Measurements from ENCODE around the gene FAM228A. TPM values are rescaled to one million over a fixed set of nuclear protein-coding genes. Genes with fewer than 3 reads are reported as not detected.
"Not testable (repeated sequence)": the region's sequence is repeated elsewhere in the genome, so short reads cannot be mapped to it uniquely, and the experiment has no call there.

The FAM228A gene
- total RNA-seq, 1 donor from 2014 or later: not detected

DNA sequence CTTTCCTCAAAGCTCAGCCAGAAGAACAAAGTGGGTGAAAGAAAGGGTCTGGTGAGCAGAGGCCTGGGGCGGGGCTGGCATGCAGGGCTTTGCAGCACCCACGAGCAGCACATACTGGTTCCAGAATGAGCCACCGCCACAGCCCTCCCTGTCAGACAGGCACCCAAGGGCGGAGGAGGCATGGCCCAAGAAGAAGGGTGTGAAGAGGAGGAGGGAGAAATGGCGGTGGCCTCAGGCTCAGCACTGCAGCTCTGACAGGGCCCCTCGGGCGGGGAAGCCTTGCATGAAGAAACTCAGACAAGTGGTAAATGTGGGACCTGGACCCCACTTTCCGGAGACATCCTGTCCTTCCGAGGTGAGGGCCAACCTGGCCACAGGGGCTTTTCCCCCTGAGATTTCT, 15.7 kb downstream of the FAM228A start:
- no peak for DNase-seq (ENCODE audit: extremely low read depth, low read depth, low spot score)

DNA sequence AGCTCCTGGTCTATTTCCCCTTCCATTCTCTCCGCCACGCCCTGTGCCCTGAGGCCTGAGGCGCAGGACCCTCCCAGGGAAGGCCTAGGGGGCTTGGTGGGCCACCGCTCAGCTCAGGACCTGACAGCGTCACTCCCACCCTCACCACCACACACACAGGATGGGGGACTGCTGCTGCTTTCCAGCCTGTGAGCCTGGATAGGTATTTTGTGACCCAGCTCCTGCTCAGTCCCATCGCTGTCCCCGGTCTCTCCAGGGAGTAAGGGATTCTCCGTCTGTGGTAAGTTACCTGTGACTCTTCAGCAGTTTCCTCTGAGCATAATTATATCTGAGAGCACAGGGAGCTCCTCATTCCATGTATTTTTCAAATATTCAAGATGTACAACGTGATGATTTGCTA, 16.3 kb downstream of the FAM228A start:
- DNase-seq (ENCODE audit: extremely low read depth, low read depth, low spot score): no peak

DNA sequence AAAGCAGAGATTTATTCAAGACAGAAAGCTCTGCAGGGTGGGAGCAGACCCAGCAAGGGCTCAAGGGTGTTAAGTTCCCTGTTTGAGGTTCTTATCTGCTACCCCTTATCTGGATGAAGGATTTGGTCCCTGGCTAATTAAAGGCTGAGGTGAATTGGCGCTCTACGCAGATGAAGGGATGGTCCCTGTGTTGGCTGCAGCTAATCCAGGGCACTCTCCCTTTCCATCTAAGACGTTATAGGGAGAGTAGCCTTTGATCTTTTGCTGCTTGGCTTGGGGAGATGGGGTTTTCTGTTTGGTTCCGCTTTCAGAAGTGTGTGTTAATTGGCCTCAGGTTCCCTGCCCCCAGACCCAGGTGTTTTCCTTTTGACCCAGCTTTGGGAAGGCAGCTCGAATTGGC, 17.0 kb downstream of the FAM228A start:
- DNase-seq (ENCODE audit: extremely low read depth, low read depth, low spot score): no peak

DNA sequence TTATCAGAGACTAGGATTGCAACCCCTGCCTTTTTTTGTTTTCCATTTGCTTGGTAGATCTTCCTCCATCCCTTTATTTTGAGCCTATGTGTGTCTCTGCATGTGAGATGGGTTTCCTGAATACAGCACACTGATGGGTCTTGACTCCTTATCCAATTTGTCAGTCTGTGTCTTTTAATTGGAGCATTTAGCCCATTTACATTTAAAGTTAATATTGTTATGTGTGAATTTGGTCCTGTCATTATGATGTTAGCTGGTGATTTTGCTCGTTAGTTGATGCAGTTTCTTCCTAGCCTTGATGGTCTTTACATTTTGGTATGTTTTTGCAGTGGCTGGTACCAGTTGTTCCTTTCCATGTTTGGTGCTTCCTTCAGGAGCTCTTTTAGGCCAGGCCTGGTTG, 22.4 kb downstream of the FAM228A start:
- DNase-seq (ENCODE audit: extremely low read depth, low read depth, low spot score): not testable (repeated sequence)

DNA sequence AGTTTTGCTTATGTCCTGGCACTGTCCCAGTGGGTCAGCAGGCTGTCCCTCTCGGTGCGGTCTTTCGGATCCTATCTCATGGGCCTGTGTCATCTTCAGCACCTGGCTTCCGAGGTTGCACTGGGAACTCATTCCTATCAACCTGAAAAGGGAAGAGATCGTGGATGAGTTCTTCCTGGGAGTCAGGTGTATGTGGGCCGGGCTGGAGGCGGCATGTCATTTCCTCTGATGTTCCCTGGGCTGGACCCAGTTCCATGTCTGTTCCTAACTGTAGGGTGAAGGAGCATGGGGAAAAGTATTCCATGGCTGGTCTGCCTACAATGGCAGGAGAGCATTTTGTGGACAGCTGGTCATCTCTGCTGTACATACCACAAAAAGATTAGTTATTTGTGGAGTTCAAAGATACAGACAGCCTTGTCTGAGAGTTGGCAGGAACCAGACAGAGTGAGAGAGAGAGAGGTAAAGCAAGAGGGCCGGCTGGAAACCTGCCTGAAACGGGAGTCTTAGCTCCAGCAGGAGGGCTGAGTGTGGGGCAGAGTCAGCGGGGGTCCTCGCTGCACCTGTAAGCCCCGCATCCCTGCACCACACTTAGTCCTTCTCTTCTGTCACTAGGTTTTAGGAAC, 25.2 kb downstream of the FAM228A start:
- DNase-seq (ENCODE audit: extremely low read depth, low read depth, low spot score): no peak

DNA sequence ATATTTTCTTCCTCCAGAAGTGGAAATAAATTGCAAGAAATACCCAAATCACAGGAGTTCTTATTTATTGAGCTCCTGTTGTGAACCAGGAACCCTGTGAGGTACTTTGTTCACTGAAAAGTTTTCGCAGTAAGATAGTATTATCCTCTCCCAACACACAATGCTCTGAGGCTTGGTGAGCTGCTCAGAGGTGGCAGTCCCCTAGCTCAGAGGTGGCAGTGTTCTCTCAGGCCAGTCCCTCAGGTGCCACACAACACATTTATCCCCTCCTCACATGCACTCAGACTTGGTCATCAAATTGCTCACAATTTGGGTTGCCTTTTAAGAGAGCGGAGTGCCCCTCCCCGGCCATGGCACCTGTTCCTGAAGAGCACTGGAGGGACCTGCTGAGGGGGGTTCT, 25.9 kb downstream of the FAM228A start:
- no peak for DNase-seq (ENCODE audit: extremely low read depth, low read depth, low spot score)

DNA sequence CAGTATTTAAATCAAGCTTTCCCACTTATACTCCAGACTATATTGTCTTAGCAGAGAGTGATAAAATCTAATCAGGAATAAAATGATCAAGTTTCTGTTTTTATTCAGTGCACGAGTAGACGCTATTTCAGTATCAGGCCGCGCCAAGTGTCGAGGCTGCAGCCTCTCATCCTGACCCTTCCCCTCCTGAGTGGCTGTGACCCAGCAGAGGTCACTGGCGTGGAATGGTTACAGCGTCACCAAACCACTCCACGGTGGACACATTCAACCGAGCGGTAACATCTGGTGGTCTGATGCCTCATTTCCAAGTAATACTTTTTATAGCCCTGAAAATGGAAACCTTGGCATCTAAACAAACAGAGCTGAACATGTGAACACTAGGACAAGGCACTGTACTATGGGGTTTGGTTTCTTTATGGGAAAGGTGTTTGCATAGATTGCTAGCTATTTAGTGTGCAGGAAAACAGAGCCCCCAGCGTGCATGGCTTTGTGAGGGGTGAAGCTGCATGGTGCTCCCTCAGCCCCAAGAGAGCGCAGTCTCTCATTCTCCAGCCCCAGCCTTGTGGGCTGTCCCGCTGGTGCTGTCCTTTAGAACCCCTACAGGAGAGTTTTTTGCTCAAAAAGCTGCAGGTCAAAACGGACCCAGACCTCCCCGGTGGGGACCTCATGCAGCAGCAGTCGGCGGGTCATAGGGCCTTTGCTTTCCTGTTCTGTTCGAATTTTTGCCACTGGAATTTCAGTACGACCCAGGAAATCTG, 28.4 kb downstream of the FAM228A start:
- DNase-seq (ENCODE audit: extremely low read depth, low read depth, low spot score): no peak

DNA sequence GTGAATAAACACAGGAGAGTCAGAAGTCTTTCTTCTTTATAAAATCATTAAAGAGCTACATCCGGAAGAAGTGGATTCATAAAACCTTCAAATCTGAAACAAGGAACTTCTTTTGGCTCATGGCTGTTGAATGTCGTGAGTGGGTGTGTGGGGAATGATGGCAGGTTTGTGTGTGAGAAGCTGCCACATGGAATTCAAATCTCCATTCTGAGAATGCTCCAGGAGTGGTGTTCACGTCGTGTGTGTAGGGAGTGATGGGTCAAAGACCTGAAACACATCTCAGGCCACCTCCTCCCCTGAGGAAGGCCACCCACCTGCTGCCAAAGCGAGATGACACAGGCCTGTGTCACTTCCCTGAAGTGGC, 28.9 kb downstream of the FAM228A start:
- no peak for DNase-seq (ENCODE audit: extremely low read depth, low read depth, low spot score)

DNA sequence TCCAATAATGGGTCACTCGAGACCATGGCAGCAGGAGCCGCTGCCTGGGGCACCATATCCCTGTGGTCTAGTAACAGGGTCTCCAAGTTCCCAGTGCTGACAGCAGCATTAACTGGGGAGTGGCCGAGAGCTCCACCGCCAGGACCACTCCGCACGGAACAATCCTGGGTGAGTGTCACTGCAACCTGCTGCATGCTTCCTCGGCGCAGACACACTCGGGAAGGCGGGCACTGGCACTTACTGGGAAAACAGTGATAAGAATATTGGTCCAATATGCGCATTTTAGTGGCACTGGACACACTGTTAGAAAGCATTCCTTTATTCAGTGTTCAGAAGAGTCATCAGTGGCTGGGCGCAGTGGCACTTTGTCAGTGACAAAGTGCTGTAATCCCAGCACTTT, 29.7 kb downstream of the FAM228A start:
- DNase-seq (ENCODE audit: extremely low read depth, low read depth, low spot score): no peak

DNA sequence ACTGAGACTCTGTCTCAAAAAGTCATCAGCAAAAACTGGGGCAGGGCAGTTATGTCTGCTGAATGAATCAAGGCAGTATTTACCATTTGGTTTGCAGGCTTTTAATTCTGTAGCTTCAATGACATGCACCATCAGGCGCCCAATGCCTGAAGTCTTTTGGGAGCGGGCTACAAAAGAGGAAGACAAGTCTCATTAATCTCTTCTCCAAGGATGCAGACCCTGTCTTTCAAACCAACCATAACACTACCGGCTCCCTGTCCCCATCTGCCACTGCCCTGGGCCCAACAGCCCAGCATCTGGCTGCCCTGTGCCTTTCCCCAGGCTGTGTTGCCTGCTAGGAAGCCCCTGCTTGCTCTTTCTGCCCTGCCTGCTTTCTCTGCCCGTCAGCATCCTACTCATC, 30.3 kb downstream of the FAM228A start:
- DNase-seq (ENCODE audit: extremely low read depth, low read depth, low spot score): no peak

DNA sequence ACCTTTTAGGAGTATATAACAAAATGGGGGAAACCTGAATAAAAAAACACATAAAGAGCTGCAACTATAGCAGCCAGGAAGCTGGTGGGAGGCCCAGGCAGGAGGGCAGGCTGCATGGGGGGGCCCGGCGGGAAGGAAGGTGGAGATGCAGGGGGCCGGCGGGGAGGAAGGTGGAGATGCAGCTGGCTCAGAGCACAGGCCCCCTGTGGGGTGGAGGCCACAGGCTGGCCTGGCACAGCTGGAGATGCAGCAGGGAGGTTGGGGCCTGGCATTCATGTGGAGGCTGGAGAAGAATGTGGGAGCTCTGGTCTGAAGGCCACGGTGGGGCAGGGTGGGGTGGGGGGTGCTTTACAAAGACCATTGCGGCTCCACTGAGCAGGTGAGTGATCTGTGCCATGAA, 31.4 kb downstream of the FAM228A start:
- no peak for DNase-seq (ENCODE audit: extremely low read depth, low read depth, low spot score)

DNA sequence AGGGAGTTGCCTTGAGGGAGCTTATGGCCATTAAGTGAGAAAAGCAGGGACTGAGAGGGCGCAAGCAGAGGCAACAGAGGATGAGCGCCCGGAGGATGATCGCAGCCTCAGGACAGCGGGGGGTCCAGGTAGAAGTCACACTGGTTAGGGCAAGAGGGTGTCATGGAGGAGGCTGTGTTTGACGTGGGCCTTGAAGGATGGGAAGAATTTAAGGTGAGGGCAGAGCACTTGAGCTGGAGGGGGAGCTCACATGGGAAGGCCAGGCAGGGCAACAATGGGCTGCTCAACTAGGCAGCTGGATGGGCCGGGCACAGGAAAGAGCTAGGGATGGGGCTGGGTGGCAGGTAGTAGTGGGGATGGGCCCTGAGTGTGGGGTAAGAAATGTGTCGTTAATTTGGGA, 31.9 kb downstream of the FAM228A start:
- no peak for DNase-seq (ENCODE audit: extremely low read depth, low read depth, low spot score)

DNA sequence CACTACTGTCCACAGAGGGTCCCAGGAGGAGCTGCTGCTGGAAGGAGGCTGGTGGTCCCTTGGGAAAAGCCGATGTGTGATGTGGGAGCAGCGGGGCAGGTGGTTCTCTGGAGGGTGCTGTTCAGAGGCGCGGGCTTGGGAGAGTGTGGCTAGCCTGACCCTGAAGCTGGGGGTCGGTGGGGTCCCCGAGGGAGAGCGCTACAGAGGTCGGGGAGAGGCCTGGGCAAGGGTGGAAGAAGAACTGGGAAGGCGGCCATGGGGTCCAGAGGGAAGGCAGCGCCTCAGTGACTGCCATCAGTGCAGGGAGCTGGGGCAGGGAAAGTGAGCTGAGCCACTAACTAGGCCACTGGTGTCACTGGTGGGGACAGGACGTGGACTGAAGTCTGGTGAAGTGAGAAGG, 32.5 kb downstream of the FAM228A start:
- no peak for DNase-seq (ENCODE audit: extremely low read depth, low read depth, low spot score)

DNA sequence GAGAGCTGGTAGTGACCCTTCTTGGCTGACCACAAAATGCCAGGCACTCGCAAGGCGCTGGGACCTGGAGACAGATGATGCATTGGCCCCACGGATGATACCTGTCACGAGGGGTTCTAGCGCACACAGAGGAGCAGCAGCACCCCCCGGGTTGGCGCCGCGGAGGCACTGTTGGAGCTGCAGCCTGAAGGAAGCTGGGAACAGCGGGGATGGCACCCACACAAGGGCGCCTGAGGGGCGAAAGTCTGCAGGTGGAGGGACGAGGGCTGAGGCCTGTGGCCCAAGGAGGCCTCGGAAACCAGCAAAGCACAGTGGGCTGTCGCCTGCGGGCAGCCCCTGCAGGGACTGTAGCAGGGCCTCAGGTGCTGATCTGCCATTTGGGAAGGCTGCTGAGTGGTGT, 33.6 kb downstream of the FAM228A start:
- no peak for DNase-seq (ENCODE audit: extremely low read depth, low read depth, low spot score)

DNA sequence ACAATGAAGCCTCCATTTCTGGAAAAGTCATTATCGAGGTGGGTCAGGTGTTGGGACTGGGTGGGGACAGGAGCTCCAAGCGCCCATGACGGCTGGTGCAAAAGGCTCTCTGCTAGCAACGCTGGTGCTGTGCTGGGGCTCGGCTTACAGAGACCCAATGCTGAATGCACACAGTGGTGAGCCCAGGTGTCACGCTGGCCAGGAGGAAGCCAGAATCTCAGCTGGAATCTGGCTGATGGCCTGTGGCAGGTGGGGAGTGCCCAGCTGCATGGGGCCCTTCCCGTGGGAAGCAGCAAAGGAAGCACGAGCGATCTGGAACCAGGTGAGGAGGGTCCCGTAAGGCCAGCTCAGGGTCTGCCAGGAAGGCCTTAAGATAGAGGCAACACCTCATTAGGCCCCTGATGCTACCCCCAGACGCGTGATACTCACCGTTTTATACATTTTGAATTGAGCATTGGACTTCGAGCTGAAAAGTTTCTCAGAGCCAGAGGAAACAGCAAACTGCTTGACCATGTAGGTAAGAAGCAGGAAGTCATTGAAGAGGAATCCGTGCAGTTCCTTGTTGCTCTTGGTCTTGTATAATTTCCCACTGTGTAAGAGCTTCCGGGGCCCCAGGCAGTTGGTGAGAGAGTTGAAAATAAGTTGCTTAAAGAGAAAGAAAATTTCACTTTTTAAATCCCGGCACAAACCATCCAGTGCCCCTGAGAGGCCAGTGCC, 34.7 kb downstream of the FAM228A start:
- no peak for DNase-seq (ENCODE audit: extremely low read depth, low read depth, low spot score)

DNA sequence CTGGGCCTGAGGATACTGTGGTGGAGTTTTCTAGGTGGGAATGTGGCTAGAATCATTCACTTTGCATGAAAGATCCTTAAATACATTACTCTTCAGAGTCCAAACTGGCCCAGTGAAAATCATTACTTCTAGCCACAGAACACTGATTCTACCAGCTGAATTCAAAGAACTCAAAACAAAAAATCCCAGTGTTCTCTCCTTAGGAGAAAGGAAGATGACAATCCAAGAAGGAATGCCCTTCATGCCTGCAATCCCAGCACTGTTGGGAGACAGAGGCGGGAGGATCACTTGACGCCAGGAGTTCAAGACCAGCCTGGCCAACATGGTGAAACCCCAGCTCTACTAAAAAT, 35.2 kb downstream of the FAM228A start:
- DNase-seq (ENCODE audit: extremely low read depth, low read depth, low spot score): no peak

DNA sequence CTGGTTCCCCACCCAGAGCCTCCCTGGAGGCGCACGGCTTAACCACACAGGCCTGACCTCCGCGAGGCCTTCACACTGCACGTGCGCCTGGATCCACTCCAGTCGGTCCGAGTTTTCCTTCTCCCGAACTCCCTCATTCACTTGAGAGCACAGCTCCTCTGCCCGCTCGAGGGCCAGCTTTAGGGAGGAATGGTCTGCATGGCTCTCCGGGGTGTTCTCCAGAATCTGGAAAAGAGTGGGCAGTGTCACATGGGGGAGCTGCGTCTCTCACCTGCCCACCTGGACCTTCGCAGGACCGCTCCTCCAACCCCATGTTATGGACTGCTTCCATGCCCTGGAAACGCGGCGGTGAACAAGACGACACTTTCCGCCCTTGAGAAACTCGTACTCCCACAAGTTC, 35.9 kb downstream of the FAM228A start:
- no peak for DNase-seq (ENCODE audit: extremely low read depth, low read depth, low spot score)

DNA sequence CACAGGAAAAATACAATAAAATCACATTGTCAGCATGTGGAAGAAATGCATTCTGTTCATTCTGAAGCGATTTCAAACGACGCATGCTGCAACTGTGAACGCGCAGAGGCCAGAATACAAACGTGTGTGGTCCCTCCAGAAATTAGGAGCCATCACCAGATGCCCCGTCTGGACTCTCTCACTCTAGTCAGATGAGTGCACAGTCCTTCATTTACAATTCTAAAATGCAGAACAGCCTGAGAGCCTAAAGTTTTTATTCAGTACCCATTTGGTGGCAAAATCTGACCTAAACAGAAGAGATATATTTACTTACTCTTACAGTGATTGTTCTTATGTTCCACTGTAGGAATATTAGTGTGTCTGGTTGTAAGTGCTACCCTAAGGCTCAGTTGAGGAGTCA, 36.6 kb downstream of the FAM228A start:
- DNase-seq (ENCODE audit: extremely low read depth, low read depth, low spot score): no peak

DNA sequence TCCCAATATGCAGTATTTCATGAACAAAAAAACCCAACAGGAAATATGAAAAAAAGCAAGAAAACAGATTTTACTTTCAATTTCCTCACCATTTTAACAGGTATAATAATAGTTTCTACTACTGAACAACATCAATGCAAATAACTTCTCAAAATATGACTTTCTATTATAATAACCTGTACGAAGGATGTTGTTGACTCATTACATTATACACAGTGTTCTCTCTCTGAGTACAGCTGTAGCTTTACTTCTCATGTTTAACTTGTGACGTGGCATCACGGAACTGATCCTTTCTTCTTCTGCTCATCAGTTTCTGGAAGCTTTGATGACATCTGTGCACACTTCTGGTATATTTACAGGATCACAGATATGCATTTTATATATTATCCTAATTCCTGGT, 40.0 kb downstream of the FAM228A start:
- DNase-seq (ENCODE audit: extremely low read depth, low read depth, low spot score): no peak

DNA sequence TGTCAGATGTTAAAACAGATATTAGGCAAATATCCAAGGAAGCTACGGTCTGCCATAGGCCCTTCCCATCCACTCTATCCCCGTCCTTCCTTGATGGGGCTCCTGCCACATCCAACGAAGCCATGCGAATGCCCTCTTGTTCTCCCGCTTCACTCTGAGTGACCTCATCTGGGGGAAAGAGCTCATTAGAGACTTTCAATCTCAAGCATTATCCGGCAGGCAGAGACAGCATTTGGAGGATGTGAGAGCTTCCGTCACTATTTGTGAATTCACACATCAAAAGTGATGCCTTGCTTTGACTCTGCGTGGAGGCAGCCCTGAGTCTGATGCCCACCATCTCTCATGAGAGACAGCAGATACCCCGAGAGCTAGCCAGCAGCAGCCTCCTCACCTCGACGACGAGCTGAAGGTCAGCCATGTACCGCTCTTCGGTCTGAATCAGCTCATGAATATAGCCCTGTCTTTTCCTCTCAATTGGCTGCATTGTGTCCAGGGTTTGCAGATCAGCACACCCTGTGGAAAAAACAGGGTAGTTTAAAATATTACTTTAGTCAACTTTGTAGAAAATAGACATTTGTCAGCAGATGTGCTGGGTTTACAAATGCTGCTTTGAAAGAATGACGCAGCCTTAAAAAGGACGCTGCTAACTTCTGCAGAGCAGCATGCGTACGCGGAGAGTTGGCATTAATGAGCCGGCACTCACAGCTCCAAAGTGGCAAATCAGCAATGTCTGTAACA, 45.9 kb downstream of the FAM228A start:
- DNase-seq (ENCODE audit: extremely low read depth, low read depth, low spot score): no peak

DNA sequence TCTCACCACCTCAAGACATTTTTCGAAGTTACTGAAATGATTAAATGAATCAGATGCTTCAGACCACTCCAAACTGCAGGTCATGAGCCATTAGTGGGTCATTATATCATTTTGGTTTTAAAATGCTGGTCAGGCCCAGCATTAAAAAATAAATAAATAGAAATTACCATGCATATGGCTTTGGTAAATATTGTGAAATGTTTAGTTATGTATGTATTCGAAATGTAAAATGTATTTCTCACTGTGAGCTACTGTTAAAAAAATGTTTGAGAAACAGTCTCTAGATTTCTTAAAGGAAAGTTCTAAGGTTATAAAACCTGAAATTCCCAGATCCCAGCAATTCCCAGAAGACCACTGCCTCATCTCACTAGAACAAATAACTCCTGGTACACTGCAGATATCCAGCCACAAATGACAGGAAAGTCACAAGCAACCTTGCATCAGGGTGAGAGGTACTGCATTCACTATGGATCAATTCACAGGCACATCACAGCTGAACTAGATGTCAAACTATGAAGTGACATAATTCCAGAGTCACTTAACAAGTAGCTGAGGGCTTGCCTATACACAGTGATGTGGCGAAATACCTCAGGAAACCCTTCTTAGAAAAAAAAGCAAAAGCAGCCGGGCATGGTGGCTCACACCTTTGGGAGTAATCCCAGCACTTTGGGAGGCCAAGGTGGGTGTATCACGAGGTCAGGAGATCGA, 46.6 kb downstream of the FAM228A start:
- DNase-seq (ENCODE audit: extremely low read depth, low read depth, low spot score): no peak

All from glomerular endothelial cell (primary cell).